Lower leg skin (tissue), 4 donors: Measurements from ENCODE around the gene KCNN3. TPM values are rescaled to one million over a fixed set of nuclear protein-coding genes. Genes with fewer than 3 reads are reported as not detected.

Experiments used
- DNase-seq, 2 donors: peaks; one replicate each; pipeline ENCODE4 v3.0.0-alpha.2; 2019; ENCODE audit warnings: low spot score in 2 of 2
- H3K4me3 ChIP-seq: fragments of 200-600 bp; sonication (generic); 2 replicates; pipeline ENCODE4 v1.5.1; 2017; ENCODE audit warnings: mild to moderate bottlenecking, low read depth; ENCODE audit not compliant: poor library complexity, severe bottlenecking
- CTCF ChIP-seq, 3 donors: fragments of 450-650 bp; IDR thresholded peaks; one replicate each; pipeline ENCODE4 v1.5.1; 2016; ENCODE audit warnings: antibody characterized with exemption in 3 of 3, mild to moderate bottlenecking in 3 of 3, moderate library complexity in 2 of 3
- POLR2A ChIP-seq, 2 donors: fragments of 450-650 bp; IDR thresholded peaks; one replicate each; pipeline ENCODE4 v1.6.1; 2016 to 2017; ENCODE audit warnings: antibody characterized with exemption in 2 of 2, mild to moderate bottlenecking in 1 of 2, moderate library complexity in 1 of 2
- WGBS, 2 donors: methylation state at CpG; one replicate each; pipeline ENCODE4 v1.1.5; 2018; 5-methylcytosine and 5-hydroxymethylcytosine counted together
- intact Hi-C: fragments of 100-400 bp; cut with DNase I; formaldehyde crosslinking; loops from one replicate; pipeline ENCODE4 v1.15.0; 2023; ENCODE audit warnings: low total_unique reads
- total RNA-seq, 4 donors: library from RNA; depleted of rRNA; stranded (reverse); fragments of >200 nt; gene quantifications; one replicate each; pipeline ENCODE4 v1.1.0, GENCODE V29; 2016

KCNN3 gene
- total RNA-seq, 4 donors from 2014 or later = 0.13 to 2.1 (median 0.36) TPM

- intact Hi-C loops = no loop called here
- no peak for DNase-seq
- TF ChIP-seq CTCF (IDR thresholded peaks at IDR 0.05) = no peak
- H3K4me3 ChIP-seq = no peak overlapping the region
- 42 to 44% methylated on average over 17 to 18 of the region's 18 CpGs for whole genome bisulfite sequencing, 2 donors
These were observed 56.7 kb downstream of the KCNN3 start for GRCh38 chr1:154813300-154813816.

GRCh38 chr1:154812877-154813276 is 57.2 kb downstream of the KCNN3 start:
- no peak for DNase-seq
- 84 to 88% methylated on average over 3 of the region's 3 CpGs for WGBS, 2 donors
- no peak overlapping the region for H3K4me3 ChIP-seq
- intact Hi-C loops = no loop called here
- TF ChIP-seq CTCF (IDR thresholded peaks at IDR 0.05) (no peak), POLR2A (IDR thresholded peaks at IDR 0.05) (no peak)

GRCh38 chr1:154810571-154810970 is 59.5 kb downstream of the KCNN3 start:
- no peak overlapping the region for H3K4me3 ChIP-seq
- DNase-seq = no peak
- WGBS, 2 donors = 70 to 93% methylated on average over 1 of the region's 1 CpG
- TF ChIP-seq POLR2A (IDR thresholded peaks at IDR 0.05) = no peak
- TF ChIP-seq CTCF (IDR thresholded peaks at IDR 0.05) = no peak
- intact Hi-C loops = no loop called here

- no peak for DNase-seq
- intact Hi-C loops = no loop called here
- WGBS, 2 donors = 48 to 51% methylated on average over 7 of the region's 7 CpGs
- TF ChIP-seq CTCF (IDR thresholded peaks at IDR 0.05) (no peak), POLR2A (IDR thresholded peaks at IDR 0.05) (no peak)
- no peak overlapping the region for H3K4me3 ChIP-seq
These were observed 60.4 kb downstream of the KCNN3 start for GRCh38 chr1:154809436-154810413.

- no peak for DNase-seq
- H3K4me3 ChIP-seq = no peak overlapping the region
- TF ChIP-seq POLR2A (IDR thresholded peaks at IDR 0.05) = no peak
- no peak for TF ChIP-seq CTCF (IDR thresholded peaks at IDR 0.05)
- intact Hi-C loops = no loop called here
- 77 to 78% methylated on average over 17 of the region's 17 CpGs for WGBS, 2 donors
These were observed 61.2 kb downstream of the KCNN3 start for GRCh38 chr1:154808909-154809262.
